ENCODE measurements around the gene DPEP2.

Gene DPEP2

DNA sequence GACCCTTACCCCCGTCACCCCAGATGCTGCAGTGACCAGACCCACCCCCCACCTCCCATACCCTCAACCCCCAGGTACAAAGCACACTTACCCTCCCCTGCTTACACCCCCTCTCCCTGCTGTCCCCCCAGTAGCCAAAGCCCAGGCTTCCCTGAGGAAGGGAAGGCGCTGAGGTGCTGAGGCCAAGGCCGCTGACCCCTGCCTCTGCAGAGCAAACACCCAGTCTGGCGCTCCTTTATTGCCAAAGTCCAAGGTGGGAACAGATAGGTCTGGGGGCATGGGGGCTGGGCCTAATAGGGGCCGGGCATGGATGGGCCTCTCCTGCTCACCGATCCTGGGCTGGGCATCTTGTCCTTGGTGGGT, 56.0 kb downstream of the DPEP2 start:
- Histone ChIP-seq H3F3A (ENCODE audit: control insufficient read depth, insufficient read depth) (no peaks in the 10 kb centered on the region), H3K36me3 (ENCODE audit: control insufficient read depth, low read length) (peaks cover 16% of the 10 kb centered on the region), H3K27me3 (ENCODE audit: control insufficient read depth, low read length) (no peaks in the 10 kb centered on the region), H3K9me2 (replicated peaks; ENCODE audit: control insufficient read depth, low read length) (no peaks in the 10 kb centered on the region), H3K79me2 (ENCODE audit: control insufficient read depth, low read length) (no peaks in the 10 kb centered on the region), H3K9me3 (ENCODE audit: control insufficient read depth, insufficient read depth, low read length) (no peaks in the 10 kb centered on the region), H4K20me1 (ENCODE audit: control insufficient read depth, insufficient read depth, low read depth, low read length) (no peaks in the 10 kb centered on the region), H3K27ac (ENCODE audit: low read depth, low read length) (no peak overlapping the region), H3K4me2 (ENCODE audit: low read length) (no peak overlapping the region), H3K4me1 (ENCODE audit: control insufficient read depth, low read length) (0 out of 2 replicates have a peak, but pooled peaks cover 3% of the 10 kb centered on the region), H3K4me3 (ENCODE audit: low read length) (no peak overlapping the region)
- TF ChIP-seq, protein P1, sequence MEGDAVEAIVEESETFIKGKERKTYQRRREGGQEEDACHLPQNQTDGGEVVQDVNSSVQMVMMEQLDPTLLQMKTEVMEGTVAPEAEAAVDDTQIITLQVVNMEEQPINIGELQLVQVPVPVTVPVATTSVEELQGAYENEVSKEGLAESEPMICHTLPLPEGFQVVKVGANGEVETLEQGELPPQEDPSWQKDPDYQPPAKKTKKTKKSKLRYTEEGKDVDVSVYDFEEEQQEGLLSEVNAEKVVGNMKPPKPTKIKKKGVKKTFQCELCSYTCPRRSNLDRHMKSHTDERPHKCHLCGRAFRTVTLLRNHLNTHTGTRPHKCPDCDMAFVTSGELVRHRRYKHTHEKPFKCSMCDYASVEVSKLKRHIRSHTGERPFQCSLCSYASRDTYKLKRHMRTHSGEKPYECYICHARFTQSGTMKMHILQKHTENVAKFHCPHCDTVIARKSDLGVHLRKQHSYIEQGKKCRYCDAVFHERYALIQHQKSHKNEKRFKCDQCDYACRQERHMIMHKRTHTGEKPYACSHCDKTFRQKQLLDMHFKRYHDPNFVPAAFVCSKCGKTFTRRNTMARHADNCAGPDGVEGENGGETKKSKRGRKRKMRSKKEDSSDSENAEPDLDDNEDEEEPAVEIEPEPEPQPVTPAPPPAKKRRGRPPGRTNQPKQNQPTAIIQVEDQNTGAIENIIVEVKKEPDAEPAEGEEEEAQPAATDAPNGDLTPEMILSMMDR (IDR thresholded peaks at IDR 0.05; ENCODE audit: low read depth, low read length, poor library complexity, severe bottlenecking): no peak

DNA sequence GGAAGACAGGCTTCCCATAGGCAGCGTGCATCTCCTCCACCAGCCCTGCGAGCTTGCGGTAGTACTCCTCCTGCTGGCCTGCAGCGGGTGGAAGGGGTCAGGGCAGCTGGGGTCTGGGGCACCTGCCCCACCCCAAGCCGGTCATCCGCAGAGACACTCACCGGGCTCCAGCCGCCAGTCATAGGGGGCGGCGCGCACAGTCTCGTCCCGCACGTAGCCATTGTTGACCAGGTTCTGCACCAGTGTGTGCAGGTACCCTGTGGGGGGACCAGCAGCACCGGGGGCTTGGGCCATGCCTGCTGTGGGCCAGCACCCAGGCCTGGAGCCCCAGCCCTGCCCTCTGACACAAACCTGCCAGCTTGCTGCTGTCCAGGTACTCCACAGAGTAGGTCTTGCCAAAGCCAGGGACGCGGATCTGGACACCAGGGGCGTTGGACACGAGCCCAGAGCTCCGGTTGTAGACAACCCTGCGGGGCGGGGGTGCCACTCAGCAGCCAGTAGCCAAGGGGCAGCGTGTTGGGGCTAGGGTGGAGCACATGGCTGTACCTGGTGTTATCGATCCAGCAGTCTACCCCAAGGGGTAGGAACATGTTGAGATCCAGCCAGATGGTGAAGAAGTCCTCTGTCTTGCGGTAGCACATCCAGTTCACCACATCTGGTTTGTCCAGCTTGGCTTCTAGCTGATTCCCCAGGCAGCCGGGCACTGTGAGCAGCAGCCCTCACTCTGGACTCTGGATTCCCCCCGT, 56.6 kb downstream of the DPEP2 start:
- Histone ChIP-seq H3K4me2 (ENCODE audit: low read length) (no peak overlapping the region), H3K79me2 (ENCODE audit: control insufficient read depth, low read length) (peaks cover 2% of the 10 kb centered on the region), H4K20me1 (ENCODE audit: control insufficient read depth, insufficient read depth, low read depth, low read length) (no peaks in the 10 kb centered on the region), H3K27me3 (ENCODE audit: control insufficient read depth, low read length) (no peaks in the 10 kb centered on the region), H3K9me2 (replicated peaks; ENCODE audit: control insufficient read depth, low read length) (no peaks in the 10 kb centered on the region), H3K4me1 (ENCODE audit: control insufficient read depth, low read length) (peaks cover 3% of the 10 kb centered on the region; the same call in 1 of the 2 replicates), H3K27ac (ENCODE audit: low read depth, low read length) (no peak overlapping the region), H3K4me3 (ENCODE audit: low read length) (no peak overlapping the region), H3K9me3 (ENCODE audit: control insufficient read depth, insufficient read depth, low read length) (no peaks in the 10 kb centered on the region), H3K36me3 (ENCODE audit: control insufficient read depth, low read length) (peaks cover 16% of the 10 kb centered on the region), H3F3A (ENCODE audit: control insufficient read depth, insufficient read depth) (no peaks in the 10 kb centered on the region)
- no peak for TF ChIP-seq EZH2phosphoT487 (IDR thresholded peaks at IDR 0.05; ENCODE audit: borderline replicate concordance, low read length)
- TF ChIP-seq, protein P1 (IDR thresholded peaks at IDR 0.05; ENCODE audit: low read depth, low read length, poor library complexity, severe bottlenecking): no peak

GRCh38 chr16:67942200-67942509, 57.1 kb downstream of the DPEP2 start:
- TF ChIP-seq, protein P1 (IDR thresholded peaks at IDR 0.05; ENCODE audit: low read depth, low read length, poor library complexity, severe bottlenecking): peak; percentile 94
- TF ChIP-seq EZH2phosphoT487 (IDR thresholded peaks at IDR 0.05; ENCODE audit: borderline replicate concordance, low read length): no peak
- Histone ChIP-seq H3K27ac (ENCODE audit: low read depth, low read length) (no peak overlapping the region), H3K79me2 (ENCODE audit: control insufficient read depth, low read length) (peaks cover 7% of the 10 kb centered on the region), H3K4me1 (ENCODE audit: control insufficient read depth, low read length) (peaks cover 7% of the 10 kb centered on the region), H3K27me3 (ENCODE audit: control insufficient read depth, low read length) (no peaks in the 10 kb centered on the region), H3K36me3 (ENCODE audit: control insufficient read depth, low read length) (peaks cover 18% of the 10 kb centered on the region), H4K20me1 (ENCODE audit: control insufficient read depth, insufficient read depth, low read depth, low read length) (no peaks in the 10 kb centered on the region), H3F3A (ENCODE audit: control insufficient read depth, insufficient read depth) (no peaks in the 10 kb centered on the region), H3K4me3 (ENCODE audit: low read length) (no peak overlapping the region), H3K9me2 (replicated peaks; ENCODE audit: control insufficient read depth, low read length) (no peaks in the 10 kb centered on the region), H3K4me2 (ENCODE audit: low read length) (no peak overlapping the region), H3K9me3 (ENCODE audit: control insufficient read depth, insufficient read depth, low read length) (no peaks in the 10 kb centered on the region)

Data from DOHH2 (cell line).